ENCODE results near the gene TMEM213. TPM values are rescaled to one million over a fixed set of nuclear protein-coding genes. Genes with fewer than 3 reads are reported as not detected.
"Not testable (repeated sequence)": the region's sequence is repeated elsewhere in the genome, so short reads cannot be mapped to it uniquely, and the experiment has no call there.

The TMEM213 gene, protein sequence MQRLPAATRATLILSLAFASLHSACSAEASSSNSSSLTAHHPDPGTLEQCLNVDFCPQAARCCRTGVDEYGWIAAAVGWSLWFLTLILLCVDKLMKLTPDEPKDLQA
- 0.04 TPM for polyA plus RNA-seq (2013, experiment 1 of 2; ENCODE audit: insufficient read length)
- not detected for polyA plus RNA-seq (2013, experiment 2 of 2; ENCODE audit: insufficient read length)

- no peak for DNase-seq
These were observed at the start of gene TMEM213, which contains the start of gene ATP6V0A4 for GRCh38 chr7:138797715-138798320. Gene TMEM213, plus strand, starts transcription at chr7:138797994. Its CDS starts 111 bp downstream, at chr7:138798105. Gene ATP6V0A4, minus strand, starts transcription at chr7:138798196. Its CDS starts 26,949 bp downstream, at chr7:138771247.

DNA sequence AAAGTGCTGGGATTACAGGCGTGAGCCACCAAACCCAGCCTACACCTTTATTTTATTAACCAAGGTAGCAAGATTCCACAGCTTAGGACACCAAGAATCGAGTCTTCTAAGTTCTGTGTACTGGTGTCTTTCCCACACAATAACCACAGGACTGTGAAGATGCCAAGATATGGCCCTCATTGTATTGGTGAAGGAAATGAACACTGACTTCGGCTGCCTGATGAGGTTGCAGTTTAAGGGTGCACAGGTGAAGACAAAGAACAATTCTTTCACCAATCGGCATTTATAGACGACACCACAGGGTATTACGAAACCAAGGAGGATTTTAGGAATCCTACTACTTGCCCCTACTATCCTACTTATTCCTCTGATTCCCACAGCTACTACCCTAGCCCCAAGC lies 49.1 kb upstream of the TMEM213 start:
- no peak for DNase-seq

DNA sequence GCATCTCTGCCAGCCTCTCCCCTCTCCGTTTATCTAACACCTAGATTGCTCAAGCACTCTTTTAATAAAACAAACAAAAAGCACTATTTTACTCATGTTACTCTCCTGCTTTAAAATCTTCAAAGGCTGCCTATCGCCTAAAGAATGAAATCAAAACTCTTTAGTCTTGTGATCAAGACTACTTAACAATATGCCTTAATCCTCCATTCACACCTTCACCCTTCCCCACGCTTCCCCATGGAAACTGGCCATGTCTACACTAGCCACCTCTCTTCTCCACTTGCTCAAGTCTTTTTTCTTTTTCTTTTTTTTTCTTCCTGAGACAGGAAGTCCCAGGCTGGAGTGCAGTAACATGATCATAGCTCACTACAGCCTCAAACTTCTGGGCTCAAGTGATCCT lies 47.8 kb upstream of the TMEM213 start:
- no peak for DNase-seq

DNA sequence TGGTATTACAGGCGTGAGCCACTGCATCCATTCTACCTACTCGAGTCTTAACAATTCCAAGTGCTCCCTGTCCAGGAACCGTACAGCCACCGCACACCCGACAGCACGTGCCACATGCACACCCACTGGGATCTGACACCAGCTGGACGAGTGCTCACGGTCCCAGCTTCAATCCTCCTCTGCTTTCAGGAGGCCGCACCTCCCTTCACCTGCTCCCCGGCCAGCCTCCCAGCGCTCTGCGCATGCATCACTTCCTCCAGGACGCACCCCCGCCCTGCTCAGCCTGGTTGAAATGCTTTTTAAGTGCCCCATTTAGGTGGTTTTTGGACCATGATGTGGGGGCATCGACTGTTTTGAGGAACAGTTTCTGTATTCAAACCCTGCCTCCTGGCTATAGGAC lies 47.3 kb upstream of the TMEM213 start:
- DNase-seq = no peak

GRCh38 chr7:138750901-138751464 lies 46.8 kb upstream of the TMEM213 start:
- DNase-seq = no peak

- DNase-seq = no peak
These were observed 45.2 kb upstream of the TMEM213 start for GRCh38 chr7:138752518-138753149.

DNA sequence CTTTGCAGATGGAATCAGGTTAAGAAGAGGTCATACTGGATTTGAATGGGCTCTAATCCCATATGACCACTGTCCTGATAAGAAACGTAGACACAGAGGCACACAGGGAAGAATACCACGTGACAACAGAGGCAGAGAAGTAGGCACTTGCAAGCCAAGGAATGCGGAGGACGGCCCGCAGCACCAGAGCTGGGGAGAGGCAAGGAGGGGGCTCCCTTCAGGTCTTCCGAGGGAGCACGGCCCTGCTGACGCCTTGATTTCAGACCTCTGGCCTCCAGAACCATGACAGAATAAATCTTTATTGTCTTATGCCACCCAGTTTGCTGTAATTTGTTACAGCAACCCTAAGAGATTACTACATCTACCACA lies 44.7 kb upstream of the TMEM213 start:
- DNase-seq = no peak

DNA sequence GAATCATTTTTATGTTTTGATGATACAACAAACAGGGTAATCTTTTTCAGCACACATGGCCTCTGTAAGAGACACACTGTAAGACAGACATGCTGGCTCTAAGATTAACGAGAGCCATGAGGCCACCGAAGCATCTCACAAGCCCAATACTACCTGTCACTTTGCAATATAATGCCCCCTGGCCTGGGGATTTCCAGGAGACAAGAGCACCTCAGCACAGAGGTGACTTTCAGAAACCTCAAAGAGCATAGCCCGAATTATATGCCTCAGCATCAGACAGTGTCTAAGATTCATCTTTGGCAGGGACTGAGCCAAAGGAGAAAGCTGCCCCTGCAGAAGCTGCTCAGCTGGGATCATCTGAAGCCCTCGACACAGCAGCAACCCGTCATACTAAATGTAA lies 44.2 kb upstream of the TMEM213 start:
- no peak for DNase-seq

DNA sequence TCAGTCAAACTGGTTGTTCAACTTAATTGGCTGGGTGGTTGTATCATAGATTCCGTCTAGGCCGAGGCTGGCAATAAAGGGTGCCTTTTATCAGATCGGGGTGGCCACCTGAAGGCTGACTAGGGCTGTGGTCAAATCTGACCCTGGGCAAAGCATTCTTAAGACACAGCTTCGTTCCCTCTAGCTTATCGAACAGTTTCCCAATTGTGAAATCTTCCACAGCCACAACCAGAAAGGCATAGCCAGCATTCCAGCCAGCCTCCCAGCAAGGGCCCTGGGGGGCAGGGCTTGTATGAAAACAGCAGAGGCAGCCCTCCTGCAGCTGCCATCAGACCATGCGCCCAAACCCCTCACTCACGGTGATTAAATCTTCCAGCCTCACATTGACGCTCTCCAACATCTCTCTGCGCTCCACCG lies 42.5 kb upstream of the TMEM213 start:
- DNase-seq = no peak

GRCh38 chr7:138755842-138756590 lies 41.8 kb upstream of the TMEM213 start:
- DNase-seq = no peak

GRCh38 chr7:138756591-138757242 lies 41.1 kb upstream of the TMEM213 start:
- DNase-seq = no peak

DNA sequence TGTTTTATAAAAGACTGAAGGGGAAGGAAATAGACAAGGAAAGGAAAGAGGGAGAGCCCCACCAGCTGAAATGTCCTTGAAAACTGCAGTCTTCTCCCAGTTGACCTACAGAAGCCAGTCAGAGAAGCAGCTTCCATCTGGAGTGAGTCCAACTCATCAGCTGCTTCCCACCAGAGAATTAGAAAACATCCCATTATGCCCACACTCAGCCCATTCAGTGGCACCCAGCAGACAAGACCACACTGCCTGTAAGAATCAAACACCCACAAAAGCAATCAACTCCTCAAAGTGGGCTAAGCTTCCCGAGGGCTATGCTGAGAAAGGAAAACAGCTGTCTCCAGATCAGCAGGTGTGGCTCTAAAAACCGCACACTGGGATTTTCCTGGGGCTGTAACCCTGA lies 29.6 kb upstream of the TMEM213 start:
- no peak for DNase-seq

GRCh38 chr7:138770904-138771303 lies 26.9 kb upstream of the TMEM213 start:
- DNase-seq = no peak

- no peak for DNase-seq
These were observed 24.6 kb upstream of the TMEM213 start for GRCh38 chr7:138773176-138773575.

- DNase-seq = no peak
These were observed 24.0 kb upstream of the TMEM213 start for GRCh38 chr7:138773817-138774216.

DNA sequence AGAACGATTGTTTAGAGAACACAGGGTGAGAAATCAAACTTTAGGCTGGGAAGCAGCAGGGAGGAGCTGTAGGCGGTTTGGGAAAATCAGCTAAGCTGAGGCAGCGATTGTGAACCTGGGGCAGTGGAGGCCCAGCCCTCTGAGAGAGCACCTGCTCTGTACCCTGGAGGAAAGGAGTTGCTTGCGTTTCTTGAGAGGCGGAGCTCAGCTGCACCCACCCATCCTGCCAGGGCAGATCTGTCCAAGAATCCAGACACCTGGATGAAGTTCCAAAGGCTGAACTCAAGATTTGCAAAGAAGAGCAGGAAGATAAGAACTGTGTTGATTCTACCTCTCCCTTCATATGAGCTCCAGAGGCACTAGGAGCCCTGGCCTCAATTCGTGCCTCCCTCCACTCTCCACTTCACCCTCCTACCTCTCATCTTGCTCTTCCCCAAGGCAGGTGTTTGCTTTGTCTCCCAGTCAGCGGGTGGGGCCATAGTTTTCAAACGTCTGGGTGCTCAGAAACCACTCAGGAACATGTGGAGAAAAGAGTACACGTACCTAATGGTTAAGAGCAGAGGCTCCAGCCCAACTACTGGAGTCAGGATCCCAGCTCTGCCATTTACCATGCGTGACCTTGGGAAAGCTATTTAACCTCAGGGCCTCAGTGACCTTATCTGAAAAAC lies 21.5 kb upstream of the TMEM213 start:
- no peak for DNase-seq

GRCh38 chr7:138781004-138781403 lies 16.8 kb upstream of the TMEM213 start:
- no peak for DNase-seq

DNA sequence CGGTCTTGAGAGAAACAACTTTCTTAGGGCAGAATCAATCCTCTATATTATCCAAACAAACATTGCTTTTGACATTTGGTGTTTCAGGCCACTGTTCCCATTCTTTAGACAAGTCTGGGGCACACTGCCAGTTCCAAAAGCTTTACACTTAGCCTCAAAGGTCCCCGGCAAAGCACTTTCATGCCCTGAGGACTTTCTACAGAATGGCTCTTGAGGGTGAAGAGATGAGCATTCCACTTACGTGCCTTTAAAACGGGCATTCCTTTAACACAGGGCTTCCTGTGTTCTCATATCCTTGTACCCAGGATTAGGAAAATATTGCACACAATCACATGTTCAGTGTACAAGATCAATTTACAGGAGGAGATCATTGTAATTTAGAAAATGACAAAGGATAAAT lies 13.1 kb upstream of the TMEM213 start:
- DNase-seq = no peak

GRCh38 chr7:138785587-138786437 lies 12.0 kb upstream of the TMEM213 start:
- no peak for DNase-seq

DNA sequence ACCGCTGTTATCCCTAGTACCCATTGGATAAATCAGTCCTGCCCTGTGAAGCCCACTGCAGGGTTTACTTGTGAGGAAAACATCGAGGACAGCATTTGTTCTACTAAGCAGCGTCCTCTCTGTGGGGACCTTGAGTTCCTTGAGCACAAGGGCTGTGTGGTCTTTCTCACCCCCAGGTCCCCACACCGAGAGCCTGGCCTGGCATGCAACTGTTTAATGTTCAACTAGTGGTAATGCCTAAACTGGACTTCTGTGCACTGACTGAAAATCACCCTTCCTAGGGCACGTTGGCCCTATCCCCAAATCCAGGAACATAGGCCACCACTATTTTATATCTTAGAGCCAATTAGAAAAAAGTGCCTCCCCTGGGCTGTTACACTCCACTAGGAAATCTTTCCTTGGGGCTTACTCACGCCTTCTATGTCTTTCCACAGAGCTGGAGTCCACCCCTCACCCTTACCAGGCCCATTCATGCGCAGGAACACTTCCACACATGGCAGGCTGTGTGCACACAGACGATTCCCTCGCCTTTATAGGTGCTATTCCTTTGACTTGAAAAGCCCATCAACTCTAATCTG lies 1.7 kb upstream of the TMEM213 start:
- no peak for DNase-seq

GRCh38 chr7:138797046-138797445 lies 748 bp upstream of the TMEM213 start:
- not testable (repeated sequence) for DNase-seq

Data from fibroblast of skin of abdomen (primary cell).